SK-N-SH treated with all-trans-retinoic acid at 6 μM for 48 hours (cell line): ENCODE data around the gene KIRREL3.

Source experiments
- ARNTL ChIP-seq: fragments of 450-650 bp; formaldehyde crosslinking; IDR thresholded peaks from 2 replicates; pipeline ENCODE4 v1.5.0; 2020; ENCODE audit warnings: low read depth, mild to moderate bottlenecking, moderate library complexity, borderline replicate concordance
- BACH2 ChIP-seq: fragments of 250-450 bp; sonication (Bioruptor Pico); IDR thresholded peaks from 2 replicates; pipeline ENCODE4 v1.9.0; 2021; ENCODE audit warnings: mild to moderate bottlenecking, borderline replicate concordance
- CSDC2 ChIP-seq: fragments of 250-450 bp; sonication (Bioruptor Pico); IDR thresholded peaks from 2 replicates; pipeline ENCODE4 v1.5.0; 2020; ENCODE audit warnings: mild to moderate bottlenecking, moderate library complexity
- GLIS3 ChIP-seq: fragments of 250-450 bp; sonication (Bioruptor Pico); IDR thresholded peaks from 2 replicates; pipeline ENCODE4 v1.5.0; 2020; ENCODE audit warnings: mild to moderate bottlenecking, moderate library complexity
- RARB ChIP-seq: fragments of 250-450 bp; sonication (Bioruptor Pico); IDR thresholded peaks from 2 replicates; pipeline ENCODE4 v1.8.0; 2021; ENCODE audit warnings: mild to moderate bottlenecking, moderate library complexity
- SNAI2 ChIP-seq: fragments of 250-450 bp; sonication (Bioruptor Pico); IDR thresholded peaks from 2 replicates; pipeline ENCODE4 v1.5.0; 2020; ENCODE audit warnings: mild to moderate bottlenecking, moderate library complexity
- ZFP30 ChIP-seq: fragments of 450-650 bp; formaldehyde crosslinking; IDR thresholded peaks from 2 replicates; pipeline ENCODE4 v1.5.0; 2022; ENCODE audit warnings: mild to moderate bottlenecking, moderate library complexity
- ZNF70 ChIP-seq: fragments of 450-650 bp; formaldehyde crosslinking; IDR thresholded peaks from 2 replicates; pipeline ENCODE4 v1.5.0; 2020; ENCODE audit warnings: mild to moderate bottlenecking, moderate library complexity
- ZNF8 ChIP-seq: fragments of 450-650 bp; formaldehyde crosslinking; IDR thresholded peaks from 2 replicates; pipeline ENCODE4 v1.5.0; 2020; ENCODE audit warnings: mild to moderate bottlenecking, moderate library complexity
- TF ChIP-seq, protein P1 (sequence below): fragments of 250-450 bp; sonication (Bioruptor Pico); IDR thresholded peaks from 2 replicates; pipeline ENCODE4 v1.5.0; 2020; ENCODE audit warnings: mild to moderate bottlenecking, moderate library complexity

DNA sequence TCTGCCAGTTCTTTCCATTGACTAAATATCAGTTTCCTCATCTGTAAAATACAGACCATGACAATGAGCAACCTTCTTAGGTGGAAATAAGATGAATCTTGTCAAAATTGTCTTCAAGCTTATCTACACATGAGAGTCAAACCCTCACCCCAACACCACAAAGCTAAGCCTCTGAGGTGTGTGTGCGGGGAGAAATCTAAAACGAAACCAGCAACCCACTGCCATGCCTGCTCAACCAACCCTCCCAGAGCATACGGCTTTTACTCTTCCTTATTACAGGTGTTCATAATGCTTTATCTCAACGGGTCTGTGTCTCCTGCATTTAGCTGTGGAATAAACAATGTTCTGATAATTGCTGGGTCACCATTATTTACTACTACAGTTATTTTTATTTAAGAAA, 235.4 kb downstream of the KIRREL3 start:
- TF ChIP-seq ZNF8 (no peak), GLIS3 (no peak), ARNTL (CRISPR knock-in tag) (no peak), RARB (no peak), SNAI2 (CRISPR knock-in tag) (no peak), ZFP30 (CRISPR knock-in tag) (no peak), CSDC2 (CRISPR knock-in tag) (no peak), BACH2 (CRISPR knock-in tag) (no peak), ZNF70 (no peak)
- TF ChIP-seq, protein P1, sequence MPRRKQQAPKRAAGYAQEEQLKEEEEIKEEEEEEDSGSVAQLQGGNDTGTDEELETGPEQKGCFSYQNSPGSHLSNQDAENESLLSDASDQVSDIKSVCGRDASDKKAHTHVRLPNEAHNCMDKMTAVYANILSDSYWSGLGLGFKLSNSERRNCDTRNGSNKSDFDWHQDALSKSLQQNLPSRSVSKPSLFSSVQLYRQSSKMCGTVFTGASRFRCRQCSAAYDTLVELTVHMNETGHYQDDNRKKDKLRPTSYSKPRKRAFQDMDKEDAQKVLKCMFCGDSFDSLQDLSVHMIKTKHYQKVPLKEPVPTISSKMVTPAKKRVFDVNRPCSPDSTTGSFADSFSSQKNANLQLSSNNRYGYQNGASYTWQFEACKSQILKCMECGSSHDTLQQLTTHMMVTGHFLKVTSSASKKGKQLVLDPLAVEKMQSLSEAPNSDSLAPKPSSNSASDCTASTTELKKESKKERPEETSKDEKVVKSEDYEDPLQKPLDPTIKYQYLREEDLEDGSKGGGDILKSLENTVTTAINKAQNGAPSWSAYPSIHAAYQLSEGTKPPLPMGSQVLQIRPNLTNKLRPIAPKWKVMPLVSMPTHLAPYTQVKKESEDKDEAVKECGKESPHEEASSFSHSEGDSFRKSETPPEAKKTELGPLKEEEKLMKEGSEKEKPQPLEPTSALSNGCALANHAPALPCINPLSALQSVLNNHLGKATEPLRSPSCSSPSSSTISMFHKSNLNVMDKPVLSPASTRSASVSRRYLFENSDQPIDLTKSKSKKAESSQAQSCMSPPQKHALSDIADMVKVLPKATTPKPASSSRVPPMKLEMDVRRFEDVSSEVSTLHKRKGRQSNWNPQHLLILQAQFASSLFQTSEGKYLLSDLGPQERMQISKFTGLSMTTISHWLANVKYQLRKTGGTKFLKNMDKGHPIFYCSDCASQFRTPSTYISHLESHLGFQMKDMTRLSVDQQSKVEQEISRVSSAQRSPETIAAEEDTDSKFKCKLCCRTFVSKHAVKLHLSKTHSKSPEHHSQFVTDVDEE = no peak
